ENCODE results near the gene KNTC1.
"Not testable (repeated sequence)": the region's sequence is repeated elsewhere in the genome, so short reads cannot be mapped to it uniquely, and the experiment has no call there.

Gene KNTC1

GRCh38 chr12:122563361-122563760 lies 36.3 kb downstream of the KNTC1 start:
- Mint-ChIP-seq H3K4me3 (no peak overlapping the region), H3K27me3 (no peaks in the 10 kb centered on the region), H3K36me3 (ENCODE audit: low read depth) (peaks cover 77% of the 10 kb centered on the region), H3K9me3 (no peaks in the 10 kb centered on the region), H3K27ac (no peak overlapping the region), H3K4me1 (ENCODE audit: low read depth) (peaks cover 6% of the 10 kb centered on the region)
- no peak for DNase-seq

- H3K9me3 Mint-ChIP-seq; H3K4me3 Mint-ChIP-seq; DNase-seq; H3K4me1 Mint-ChIP-seq (ENCODE audit: low read depth); H3K27me3 Mint-ChIP-seq; H3K27ac Mint-ChIP-seq: not testable (repeated sequence)
- H3K36me3 Mint-ChIP-seq (ENCODE audit: low read depth): peaks cover 80% of the 10 kb centered on the region
Observed at GRCh38 chr12:122566816-122567215, 39.8 kb downstream of the KNTC1 start.

DNA sequence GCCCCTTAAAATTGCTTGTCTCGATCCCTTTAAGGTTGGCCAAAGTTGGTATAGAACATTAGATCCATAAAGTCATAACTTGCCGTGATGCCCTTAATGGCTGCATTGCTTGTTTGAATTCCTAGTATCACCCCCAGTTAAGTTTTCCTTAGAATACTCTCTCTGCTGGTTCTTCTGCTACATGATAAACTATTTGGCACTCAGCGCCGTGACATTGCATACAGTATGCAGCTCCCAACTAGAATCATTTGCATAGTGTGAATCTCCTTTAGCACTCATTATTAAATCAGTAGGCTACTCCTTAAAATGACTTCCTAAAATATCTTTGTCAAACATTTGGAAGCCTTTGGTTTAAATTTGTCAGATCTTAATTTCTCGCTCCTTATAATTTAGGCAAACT lies 42.2 kb downstream of the KNTC1 start:
- Mint-ChIP-seq H3K4me1 (ENCODE audit: low read depth) (peaks cover 4% of the 10 kb centered on the region), H3K27ac (no peak overlapping the region), H3K36me3 (ENCODE audit: low read depth) (peaks cover 82% of the 10 kb centered on the region), H3K4me3 (no peak overlapping the region), H3K9me3 (no peaks in the 10 kb centered on the region), H3K27me3 (no peaks in the 10 kb centered on the region)
- no peak for DNase-seq

- H3K4me3 Mint-ChIP-seq; H3K27me3 Mint-ChIP-seq; H3K27ac Mint-ChIP-seq; H3K9me3 Mint-ChIP-seq; H3K4me1 Mint-ChIP-seq (ENCODE audit: low read depth); DNase-seq: not testable (repeated sequence)
- H3K36me3 Mint-ChIP-seq (ENCODE audit: low read depth): peaks cover 85% of the 10 kb centered on the region
Observed at GRCh38 chr12:122570006-122570405, 43.0 kb downstream of the KNTC1 start.

GRCh38 chr12:122571821-122572220 lies 44.8 kb downstream of the KNTC1 start:
- Mint-ChIP-seq H3K27ac (no peak overlapping the region), H3K27me3 (no peaks in the 10 kb centered on the region), H3K9me3 (no peaks in the 10 kb centered on the region), H3K36me3 (ENCODE audit: low read depth) (peaks cover 90% of the 10 kb centered on the region), H3K4me1 (ENCODE audit: low read depth) (peaks cover 4% of the 10 kb centered on the region), H3K4me3 (no peak overlapping the region)
- no peak for DNase-seq

DNA sequence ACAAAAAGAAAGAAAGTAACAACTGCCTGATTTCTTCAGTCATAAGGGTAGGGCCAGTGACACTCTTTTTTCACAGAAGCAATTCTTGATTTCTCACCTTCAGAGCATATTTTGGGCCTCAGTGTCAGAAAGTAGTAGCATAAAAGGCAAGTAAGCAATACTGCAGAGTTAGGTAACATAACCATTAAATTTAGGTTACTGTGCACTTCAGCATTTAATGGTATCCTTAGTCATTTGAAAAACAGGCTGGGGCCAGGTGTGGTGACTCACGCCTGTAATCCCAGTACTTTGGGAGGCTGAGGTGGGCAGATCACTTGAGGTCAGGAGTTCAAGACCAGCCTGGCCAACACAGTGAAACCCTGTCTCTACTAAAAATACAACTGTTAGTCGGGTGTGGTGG lies 56.2 kb downstream of the KNTC1 start:
- H3K9me3 Mint-ChIP-seq; H3K4me1 Mint-ChIP-seq (ENCODE audit: low read depth); H3K4me3 Mint-ChIP-seq; H3K27me3 Mint-ChIP-seq; DNase-seq: not testable (repeated sequence)
- Mint-ChIP-seq H3K36me3 (ENCODE audit: low read depth) (peaks cover 92% of the 10 kb centered on the region), H3K27ac (peak overlapping the region; percentile 29)

DNA sequence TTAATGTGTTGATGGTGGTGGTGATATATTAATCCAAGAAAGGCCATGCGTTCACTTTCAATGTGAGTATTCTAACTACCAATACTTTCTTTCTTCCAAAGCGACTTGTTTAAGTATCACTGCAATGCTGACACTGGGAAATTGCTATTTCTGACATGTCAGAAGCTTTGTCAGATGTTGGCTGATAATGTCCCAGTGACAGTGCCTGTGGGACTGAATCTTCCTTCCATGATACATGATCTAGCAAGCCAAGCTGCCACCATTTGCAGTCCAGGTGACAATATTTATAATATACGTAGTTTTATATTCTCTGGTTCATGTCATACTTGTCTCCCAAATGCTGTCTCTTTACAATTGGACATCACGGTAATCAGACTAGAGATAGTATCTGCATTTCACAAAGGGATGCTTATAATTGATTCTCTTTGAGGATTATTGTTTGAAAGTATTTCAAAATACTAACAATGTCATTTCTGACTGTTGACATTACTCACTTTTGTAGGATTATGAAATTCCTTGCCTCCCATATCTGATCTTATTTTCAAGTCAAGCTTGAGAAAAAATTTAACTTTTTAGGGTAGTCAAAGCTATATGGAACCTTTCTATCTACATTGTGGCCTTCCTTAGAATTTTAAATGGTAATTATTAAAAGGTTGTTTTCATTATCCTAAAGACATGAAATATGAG lies 57.3 kb downstream of the KNTC1 start:
- Mint-ChIP-seq H3K27me3 (no peaks in the 10 kb centered on the region), H3K4me3 (no peak overlapping the region), H3K27ac (no peak overlapping the region), H3K9me3 (no peaks in the 10 kb centered on the region), H3K4me1 (ENCODE audit: low read depth) (peaks cover 3% of the 10 kb centered on the region), H3K36me3 (ENCODE audit: low read depth) (peaks cover 88% of the 10 kb centered on the region)
- no peak for DNase-seq

- H3K4me3 Mint-ChIP-seq: no peak overlapping the region
- H3K27ac Mint-ChIP-seq: no peak overlapping the region
- peaks cover 15% of the 10 kb centered on the region for H3K4me1 Mint-ChIP-seq (ENCODE audit: low read depth)
- H3K36me3 Mint-ChIP-seq (ENCODE audit: low read depth): peaks cover 84% of the 10 kb centered on the region
- no peaks in the 10 kb centered on the region for H3K9me3 Mint-ChIP-seq
- no peaks in the 10 kb centered on the region for H3K27me3 Mint-ChIP-seq
- no peak for DNase-seq
Observed at GRCh38 chr12:122590990-122591389, 63.9 kb downstream of the KNTC1 start.

DNA sequence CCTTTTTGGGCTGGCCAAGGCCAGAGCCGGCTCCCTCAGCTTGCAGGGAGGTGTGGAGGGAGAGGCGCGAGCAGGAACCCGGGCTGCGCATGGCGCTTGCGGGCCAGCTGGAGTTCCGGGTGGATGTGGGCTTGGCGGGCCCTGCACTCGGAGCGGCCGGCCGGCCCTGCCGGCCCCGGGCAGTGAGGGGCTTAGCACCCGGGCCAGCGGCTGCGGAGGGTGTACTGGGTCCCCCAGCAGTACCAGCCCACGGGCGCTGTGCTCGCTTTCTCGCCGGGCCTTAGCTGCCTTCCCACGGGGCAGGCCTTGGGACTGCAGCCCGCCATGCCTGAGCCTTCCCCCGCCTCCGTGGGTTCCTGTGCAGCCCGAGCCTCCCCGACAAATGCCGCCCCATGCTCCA lies 64.9 kb downstream of the KNTC1 start:
- not testable (repeated sequence) for H3K27ac Mint-ChIP-seq, DNase-seq, H3K27me3 Mint-ChIP-seq, H3K9me3 Mint-ChIP-seq, H3K4me3 Mint-ChIP-seq
- peaks cover 15% of the 10 kb centered on the region for H3K4me1 Mint-ChIP-seq (ENCODE audit: low read depth)
- H3K36me3 Mint-ChIP-seq (ENCODE audit: low read depth): peaks cover 80% of the 10 kb centered on the region

- H3K36me3 Mint-ChIP-seq (ENCODE audit: low read depth): peaks cover 80% of the 10 kb centered on the region
- not testable (repeated sequence) for H3K27me3 Mint-ChIP-seq, H3K9me3 Mint-ChIP-seq, H3K4me3 Mint-ChIP-seq, DNase-seq
- peak overlapping the region; percentile 38 for H3K27ac Mint-ChIP-seq
- H3K4me1 Mint-ChIP-seq (ENCODE audit: low read depth): peaks cover 15% of the 10 kb centered on the region
Observed at GRCh38 chr12:122592543-122592942, 65.5 kb downstream of the KNTC1 start.

DNA sequence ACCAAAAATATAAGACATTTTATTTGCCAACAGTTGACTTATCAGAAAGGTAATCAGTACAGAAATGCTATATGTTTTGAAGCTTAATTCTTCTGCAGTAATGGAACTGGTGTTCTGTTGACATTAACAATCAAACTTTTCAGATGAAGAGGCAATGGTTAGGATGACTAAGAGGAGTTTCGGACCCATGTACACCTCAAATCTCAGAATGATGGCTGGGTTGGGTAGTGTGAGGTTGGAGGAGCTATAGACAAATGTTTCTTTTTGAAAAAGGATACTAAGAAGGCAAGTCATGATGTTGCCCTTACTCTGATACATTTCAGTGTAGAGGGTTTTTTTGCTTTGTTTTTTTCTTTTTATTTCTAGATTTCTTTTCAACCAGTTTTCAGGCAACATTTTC lies 66.9 kb downstream of the KNTC1 start:
- no peaks in the 10 kb centered on the region for H3K9me3 Mint-ChIP-seq
- H3K4me3 Mint-ChIP-seq: no peak overlapping the region
- peaks cover 15% of the 10 kb centered on the region for H3K4me1 Mint-ChIP-seq (ENCODE audit: low read depth)
- no peaks in the 10 kb centered on the region for H3K27me3 Mint-ChIP-seq
- peaks cover 77% of the 10 kb centered on the region for H3K36me3 Mint-ChIP-seq (ENCODE audit: low read depth)
- peak overlapping the region; percentile 55 for H3K27ac Mint-ChIP-seq
- no peak for DNase-seq

- no peaks in the 10 kb centered on the region for H3K27me3 Mint-ChIP-seq
- no peak overlapping the region for H3K4me3 Mint-ChIP-seq
- peaks cover 80% of the 10 kb centered on the region for H3K36me3 Mint-ChIP-seq (ENCODE audit: low read depth)
- DNase-seq: no peak
- H3K4me1 Mint-ChIP-seq (ENCODE audit: low read depth): peaks cover 15% of the 10 kb centered on the region
- peak overlapping the region; percentile 63 for H3K27ac Mint-ChIP-seq
- no peaks in the 10 kb centered on the region for H3K9me3 Mint-ChIP-seq
Observed at GRCh38 chr12:122596838-122597237, 69.8 kb downstream of the KNTC1 start.

DNA sequence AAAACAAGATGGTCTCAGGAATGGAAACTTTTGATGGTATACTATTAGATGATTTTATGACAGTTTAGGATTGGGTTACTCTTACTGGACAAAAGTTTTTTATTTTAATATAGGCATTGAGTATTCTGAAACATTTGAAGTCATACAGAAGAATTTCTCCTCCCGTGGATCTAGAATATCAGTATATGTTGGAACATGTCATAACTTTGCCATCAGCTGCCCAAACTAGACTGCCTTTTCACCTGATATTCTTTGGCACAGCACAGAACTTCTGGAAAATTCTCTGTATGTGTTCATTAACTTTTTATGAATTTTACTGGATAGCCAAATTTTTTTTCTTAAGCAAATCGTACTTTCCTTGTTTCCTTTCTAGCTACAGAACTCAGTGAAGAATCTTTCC lies 75.4 kb downstream of the KNTC1 start:
- no peak overlapping the region for H3K27ac Mint-ChIP-seq
- H3K36me3 Mint-ChIP-seq (ENCODE audit: low read depth): peaks cover 84% of the 10 kb centered on the region
- H3K9me3 Mint-ChIP-seq: no peaks in the 10 kb centered on the region
- DNase-seq: no peak
- no peak overlapping the region for H3K4me3 Mint-ChIP-seq
- H3K4me1 Mint-ChIP-seq (ENCODE audit: low read depth): no peaks in the 10 kb centered on the region
- H3K27me3 Mint-ChIP-seq: no peaks in the 10 kb centered on the region

DNA sequence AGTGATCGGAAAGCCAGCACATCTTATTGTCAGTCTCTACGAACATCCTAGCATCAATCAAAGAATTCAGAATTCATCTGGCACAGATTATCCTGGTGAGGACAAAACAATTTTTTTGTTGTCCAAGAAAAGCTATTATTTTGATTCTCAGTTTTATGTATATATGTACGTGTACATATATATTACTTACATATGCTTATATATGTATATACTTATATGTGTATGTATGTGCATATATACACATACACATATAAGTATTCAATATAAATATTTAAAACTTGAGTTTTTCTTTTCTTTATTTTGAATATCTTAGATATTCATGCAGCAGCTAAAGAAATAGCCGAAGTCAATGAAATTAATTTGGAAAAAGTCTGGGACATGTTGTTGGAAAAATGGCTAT lies 77.9 kb downstream of the KNTC1 start:
- Mint-ChIP-seq H3K27ac (no peak overlapping the region), H3K36me3 (ENCODE audit: low read depth) (peaks cover 86% of the 10 kb centered on the region), H3K27me3 (no peaks in the 10 kb centered on the region), H3K9me3 (no peaks in the 10 kb centered on the region), H3K4me1 (ENCODE audit: low read depth) (no peaks in the 10 kb centered on the region), H3K4me3 (no peak overlapping the region)
- no peak for DNase-seq

DNA sequence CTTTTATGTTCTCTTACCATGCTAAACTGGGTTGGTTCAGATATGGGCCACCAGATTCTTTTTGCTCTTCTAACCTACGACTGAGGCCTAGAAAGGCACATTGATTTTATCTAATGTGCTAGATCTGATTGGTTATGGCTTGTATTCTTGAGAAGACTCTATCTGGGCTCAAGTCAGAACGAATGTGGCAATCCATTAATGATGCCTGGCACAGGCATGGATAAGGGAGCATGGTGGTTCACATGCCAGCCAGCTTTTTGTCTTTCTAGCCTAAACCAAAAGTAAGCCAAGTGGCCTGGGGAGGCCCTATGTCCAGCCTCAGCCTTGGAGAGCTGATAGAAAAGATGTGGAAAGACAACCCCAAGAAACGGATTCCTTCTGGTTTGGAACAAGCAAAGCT lies 82.7 kb downstream of the KNTC1 start:
- H3K27me3 Mint-ChIP-seq: no peaks in the 10 kb centered on the region
- no peak overlapping the region for H3K27ac Mint-ChIP-seq
- no peaks in the 10 kb centered on the region for H3K4me1 Mint-ChIP-seq (ENCODE audit: low read depth)
- DNase-seq: no peak
- H3K36me3 Mint-ChIP-seq (ENCODE audit: low read depth): peaks cover 90% of the 10 kb centered on the region
- H3K4me3 Mint-ChIP-seq: no peak overlapping the region
- no peaks in the 10 kb centered on the region for H3K9me3 Mint-ChIP-seq

DNA sequence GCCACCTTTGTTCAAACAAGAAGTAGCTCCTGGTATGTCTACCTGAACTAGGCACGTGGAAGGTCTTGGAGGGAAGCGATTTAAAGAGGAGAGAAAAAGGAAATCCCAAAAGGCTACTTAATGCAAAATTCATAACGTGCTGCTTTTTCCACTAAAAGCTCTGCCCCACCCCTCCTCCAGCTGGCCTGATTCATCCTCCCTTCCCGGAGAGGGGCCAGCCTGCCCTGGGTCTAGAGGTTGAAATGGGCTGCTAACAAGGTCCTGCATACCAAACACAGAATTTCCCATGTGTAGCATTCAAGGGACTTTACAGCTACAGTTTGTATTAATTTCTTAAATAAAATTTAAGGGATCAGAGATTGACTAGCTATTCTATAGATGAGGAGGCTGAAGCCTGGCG lies 83.2 kb downstream of the KNTC1 start:
- H3K4me1 Mint-ChIP-seq (ENCODE audit: low read depth): no peaks in the 10 kb centered on the region
- peaks cover 91% of the 10 kb centered on the region for H3K36me3 Mint-ChIP-seq (ENCODE audit: low read depth)
- H3K27ac Mint-ChIP-seq: no peak overlapping the region
- no peak overlapping the region for H3K4me3 Mint-ChIP-seq
- H3K27me3 Mint-ChIP-seq: no peaks in the 10 kb centered on the region
- no peaks in the 10 kb centered on the region for H3K9me3 Mint-ChIP-seq
- no peak for DNase-seq

Measured in activated T-cell treated with anti-CD3 and anti-CD28 coated beads, Interleukin-2, amount 50 U/mL, for 24 hours (primary cell).